ENCODE results near the gene TES. TPM values are rescaled to one million over a fixed set of nuclear protein-coding genes. Genes with fewer than 3 reads are reported as not detected.

Gene TES
- polyA plus RNA-seq, 1 donor (not counting 4 experiments of a cell fraction or from before 2014, with no cell fraction given): 187 TPM

DNA sequence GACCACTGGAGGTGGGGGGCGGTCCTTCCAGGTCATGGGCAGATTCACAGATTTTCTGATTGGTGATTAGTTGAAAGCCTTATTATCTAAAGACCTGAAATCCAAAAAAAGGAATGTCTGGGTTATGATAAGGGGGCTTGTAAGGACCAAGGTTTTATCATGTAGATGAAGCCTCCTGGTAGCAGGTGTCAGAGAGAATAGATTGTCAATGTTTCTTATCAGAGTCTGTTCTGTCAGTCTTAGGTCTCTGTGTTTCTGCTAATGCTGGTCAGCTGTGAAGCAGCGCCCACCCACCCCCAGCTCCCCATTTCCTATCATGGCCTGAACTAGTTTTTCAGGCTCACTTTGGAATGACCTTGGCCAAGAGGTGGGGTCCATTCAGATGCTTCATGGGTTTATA is 21.2 kb downstream of the TES start:
- H3K27ac ChIP-seq (ENCODE audit: control insufficient read depth, insufficient read depth, low read length): peak overlapping the region; percentile 34
- peak overlapping the region; percentile 29 for H3K4me2 ChIP-seq (ENCODE audit: control insufficient read depth, extremely low read depth, insufficient read depth, low read depth, low read length)
- peaks cover 0 to 14% of the 10 kb centered on the region in 2 experiments for H3K36me3 ChIP-seq (ENCODE audit: control insufficient read depth in 2 of 2, extremely low read depth in 1 of 2, insufficient read depth in 2 of 2, low read length in 2 of 2)
- H3K4me1 ChIP-seq (ENCODE audit: control insufficient read depth, extremely low read depth, insufficient read depth, low read length): peaks cover 55% of the 10 kb centered on the region
- FAIRE-seq (no peak), DNase-seq (ENCODE audit: low read depth, low spot score) (no peak)
- H3K27me3 ChIP-seq (ENCODE audit: control insufficient read depth, extremely low read depth, insufficient read depth, low read length): no peaks in the 10 kb centered on the region
- H3K9me3 ChIP-seq (ENCODE audit: control insufficient read depth, low read depth, low read length): no peaks in the 10 kb centered on the region
- no peak overlapping the region for H2AFZ ChIP-seq (ENCODE audit: control insufficient read depth, low read length)
- H3K9me1 ChIP-seq (ENCODE audit: control insufficient read depth, extremely low read depth, insufficient read depth, low read length): peaks cover 2% of the 10 kb centered on the region
- H3K79me2 ChIP-seq (ENCODE audit: control insufficient read depth, insufficient read depth, low read length): peaks cover 93% of the 10 kb centered on the region
- peaks cover 9% of the 10 kb centered on the region for H4K20me1 ChIP-seq (ENCODE audit: control insufficient read depth, extremely low read depth, insufficient read depth, low read length)
- dilution Hi-C loops (cut with MboI; ENCODE audit: extremely low pct_ligation_motif_present, low sequenced_read_pairs): no loop called here
- H3K9ac ChIP-seq (ENCODE audit: control insufficient read depth, extremely low read depth, insufficient read depth, low read length): no peak overlapping the region
- no peak for TF ChIP-seq EZH2 (IDR thresholded peaks at IDR 0.05; ENCODE audit: low read length)
- no peak for TF ChIP-seq CTCF (optimal IDR thresholded peaks at IDR 0.05 in 1 of 3, IDR thresholded peaks at IDR 0.05 in 1 of 3, conservative IDR thresholded peaks at IDR 0.05 in 1 of 3; ENCODE audit: extremely low read depth in 1 of 3, insufficient read depth in 2 of 3, low read length in 3 of 3)
- peak overlapping the region in 1 of 3 experiments; percentile 5 for H3K4me3 ChIP-seq (ENCODE audit: control insufficient read depth in 2 of 3, extremely low read depth in 1 of 3, insufficient read depth in 2 of 3, low read depth in 1 of 3, low read length in 3 of 3)

GRCh38 chr7:116231949-116232348 is 21.6 kb downstream of the TES start:
- peaks cover 52% of the 10 kb centered on the region for H3K4me1 ChIP-seq (ENCODE audit: control insufficient read depth, extremely low read depth, insufficient read depth, low read length)
- peak overlapping the region; percentile 34 for H3K27ac ChIP-seq (ENCODE audit: control insufficient read depth, insufficient read depth, low read length)
- dilution Hi-C loops (cut with MboI; ENCODE audit: extremely low pct_ligation_motif_present, low sequenced_read_pairs): no loop called here
- no peak overlapping the region for H2AFZ ChIP-seq (ENCODE audit: control insufficient read depth, low read length)
- peaks cover 95% of the 10 kb centered on the region for H3K79me2 ChIP-seq (ENCODE audit: control insufficient read depth, insufficient read depth, low read length)
- H3K4me3 ChIP-seq (ENCODE audit: control insufficient read depth in 2 of 3, extremely low read depth in 1 of 3, insufficient read depth in 2 of 3, low read depth in 1 of 3, low read length in 3 of 3): peak overlapping the region in 1 of 3 experiments; percentile 5
- no peaks in the 10 kb centered on the region for H3K27me3 ChIP-seq (ENCODE audit: control insufficient read depth, extremely low read depth, insufficient read depth, low read length)
- peak overlapping the region; percentile 29 for H3K4me2 ChIP-seq (ENCODE audit: control insufficient read depth, extremely low read depth, insufficient read depth, low read depth, low read length)
- peaks cover 9% of the 10 kb centered on the region for H4K20me1 ChIP-seq (ENCODE audit: control insufficient read depth, extremely low read depth, insufficient read depth, low read length)
- DNase-seq (ENCODE audit: low read depth, low spot score) (no peak), FAIRE-seq (no peak)
- TF ChIP-seq CTCF (optimal IDR thresholded peaks at IDR 0.05 in 1 of 3, IDR thresholded peaks at IDR 0.05 in 1 of 3, conservative IDR thresholded peaks at IDR 0.05 in 1 of 3; ENCODE audit: extremely low read depth in 1 of 3, insufficient read depth in 2 of 3, low read length in 3 of 3): no peak
- no peak for TF ChIP-seq EZH2 (IDR thresholded peaks at IDR 0.05; ENCODE audit: low read length)
- no peaks in the 10 kb centered on the region for H3K9me3 ChIP-seq (ENCODE audit: control insufficient read depth, low read depth, low read length)
- H3K9me1 ChIP-seq (ENCODE audit: control insufficient read depth, extremely low read depth, insufficient read depth, low read length): no peaks in the 10 kb centered on the region
- H3K9ac ChIP-seq (ENCODE audit: control insufficient read depth, extremely low read depth, insufficient read depth, low read length): no peak overlapping the region
- H3K36me3 ChIP-seq (ENCODE audit: control insufficient read depth in 2 of 2, extremely low read depth in 1 of 2, insufficient read depth in 2 of 2, low read length in 2 of 2): peaks cover 0 to 18% of the 10 kb centered on the region in 2 experiments
